GM12874 (cell line): ENCODE results near the gene ITPK1.

ENCODE experiments used
- CTCF ChIP-seq: IDR thresholded peaks from 2 replicates; pipeline ENCODE4 v1.5.1; 2011; ENCODE audit warnings: low read depth, mild to moderate bottlenecking, control low read depth, low read length, moderate library complexity; ENCODE audit not compliant: insufficient read depth

Gene ITPK1

GRCh38 chr14:92935446-92935845, 180.3 kb downstream of the ITPK1 start:
- TF ChIP-seq CTCF = no peak

GRCh38 chr14:92934196-92935085, 181.3 kb downstream of the ITPK1 start:
- TF ChIP-seq CTCF = no peak

GRCh38 chr14:92933481-92933880, 182.2 kb downstream of the ITPK1 start:
- TF ChIP-seq CTCF = no peak

GRCh38 chr14:92932448-92933395, 183.0 kb downstream of the ITPK1 start:
- TF ChIP-seq CTCF = no peak

GRCh38 chr14:92931681-92932447, 183.9 kb downstream of the ITPK1 start:
- TF ChIP-seq CTCF = no peak

GRCh38 chr14:92930737-92931602, 184.8 kb downstream of the ITPK1 start:
- TF ChIP-seq CTCF = no peak
